ENCODE data around the gene KCNH2. TPM values are rescaled to one million over a fixed set of nuclear protein-coding genes. Genes with fewer than 3 reads are reported as not detected.

KCNH2 gene
- total and polyA plus RNA-seq, 2 of the 8 experiments (the other 6 are each of a cell fraction or from before 2014, with no cell fraction given) = 8.0 to 15.0 TPM

- Histone ChIP-seq H3K9me3 (ENCODE audit: insufficient read depth in 2 of 2, low read depth in 1 of 2, low read length in 1 of 2) (no peaks in the 10 kb centered on the region), H3K36me3 (ENCODE audit: control insufficient read depth in 2 of 4, insufficient read depth in 4 of 4, low read length in 3 of 4) (no peaks in the 10 kb centered on the region), H2BK20ac (ENCODE audit: low read length) (no peak overlapping the region), H3K23me2 (ENCODE audit: low read depth, low read length) (peaks cover 1% of the 10 kb centered on the region; the same call in 1 of the 2 replicates), H3K56ac (replicated peaks; ENCODE audit: insufficient read length, low read depth, low read length) (no peak overlapping the region), H3K27me3 (replicated peaks in 1 of 4; ENCODE audit: control insufficient read depth in 3 of 4, extremely low read depth in 1 of 4, insufficient read depth in 3 of 4, low read length in 3 of 4) (no peaks in the 10 kb centered on the region), H3K14ac (ENCODE audit: insufficient read length) (no peak overlapping the region), H3K4me3 (ENCODE audit: extremely low read depth in 1 of 4, insufficient read depth in 2 of 4, low read depth in 3 of 4, low read length in 4 of 4) (no peak overlapping the region), H4K8ac (ENCODE audit: extremely low read depth, insufficient read depth, low read length) (no peak overlapping the region), H4K91ac (replicated peaks; ENCODE audit: insufficient read length, low read length) (no peak overlapping the region), H3K4me1 (replicated peaks in 1 of 4; ENCODE audit: control insufficient read depth in 3 of 4, insufficient read depth in 4 of 4, low read length in 3 of 4) (no peaks in the 10 kb centered on the region), H4K20me1 (replicated peaks in 1 of 2; ENCODE audit: control insufficient read depth in 1 of 2, insufficient read depth in 2 of 2, low read length in 2 of 2) (no peaks in the 10 kb centered on the region), H2BK5ac (ENCODE audit: low read depth, low read length) (no peak overlapping the region), H3K79me1 (ENCODE audit: low read depth, low read length) (no peaks in the 10 kb centered on the region), H2BK12ac (ENCODE audit: low read depth, low read length) (no peak overlapping the region), H3K27ac (ENCODE audit: low read depth, low read length) (no peak overlapping the region), H2BK15ac (ENCODE audit: low read length) (no peak overlapping the region), H3K4me2 (ENCODE audit: insufficient read depth in 1 of 2, low read depth in 2 of 2, low read length in 2 of 2) (no peak overlapping the region), H3K18ac (ENCODE audit: extremely low read depth, low read length) (no peak overlapping the region), H3K23ac (ENCODE audit: insufficient read length) (no peak overlapping the region), H2AFZ (ENCODE audit: low read length) (no peak overlapping the region), H4K5ac (ENCODE audit: insufficient read length, low read depth, low read length) (no peak overlapping the region), H2BK120ac (replicated peaks; ENCODE audit: low read depth, low read length) (no peak overlapping the region), H2AK5ac (ENCODE audit: low read depth, low read length) (no peak overlapping the region), H3K79me2 (ENCODE audit: control insufficient read depth in 1 of 2, insufficient read depth in 2 of 2, low read length in 2 of 2) (no peaks in the 10 kb centered on the region), H3K9ac (replicated peaks in 1 of 4; ENCODE audit: extremely low read depth in 1 of 4, low read depth in 3 of 4, low read length in 3 of 4) (no peak overlapping the region), H3K4ac (replicated peaks; ENCODE audit: insufficient read length, low read depth, low read length) (no peak overlapping the region)
- TF ChIP-seq FOSL1 (IDR thresholded peaks at IDR 0.05; ENCODE audit: insufficient read depth, low read depth, low read length) = no peak
- TF ChIP-seq SP2 (IDR thresholded peaks at IDR 0.05; ENCODE audit: low read length) = no peak
- TF ChIP-seq BRCA1 (IDR thresholded peaks at IDR 0.05; ENCODE audit: low read depth, low read length) = no peak
- no peak for TF ChIP-seq CREB1 (IDR thresholded peaks at IDR 0.05)
- no peak for TF ChIP-seq SUZ12 (IDR thresholded peaks at IDR 0.05; ENCODE audit: low read length)
- POLR2A ChIA-PET (ENCODE audit: partially characterized antibody) = no interaction called here
- DNase-seq (ENCODE audit: low read depth in 1 of 2, low spot score in 2 of 2) (no peak), FAIRE-seq (no peak)
- CTCF ChIA-PET (ENCODE audit: partially characterized antibody) = interaction anchor here (0.6 kb wide), 2 partner anchors 46 to 1086 kb away, joined by 3 read pairs; no protein-coding TSS in a partner anchor
These were observed 54.9 kb downstream of the KCNH2 start for GRCh38 chr7:150923196-150923595.

Data from H1 (cell line).